Mesendoderm (in vitro differentiated cells): ENCODE results near the gene RALGPS1.
A peak's percentile ranks its signal among the peaks of the same experiment; 100 is the strongest.

Experiments
- DNase-seq: peaks from one replicate; pipeline ENCODE4 v3.0.0; 2013
- H2AK5ac ChIP-seq: 2 replicates; pipeline ENCODE4 v1.6.1; 2013; ENCODE audit warnings: low read length, inconsistent platforms
- H2BK120ac ChIP-seq: 2 replicates; pipeline ENCODE4 v1.6.1; 2013; ENCODE audit warnings: low read depth, mild to moderate bottlenecking, low read length, moderate library complexity, mixed read lengths
- H2BK15ac ChIP-seq: replicated peaks from 2 replicates; pipeline ENCODE4 v1.6.1; 2013; ENCODE audit warnings: low read depth, mild to moderate bottlenecking, moderate library complexity
- H2BK5ac ChIP-seq: 2 replicates; pipeline ENCODE4 v1.6.1; 2013; ENCODE audit warnings: low read length, inconsistent platforms
- H3K18ac ChIP-seq: 2 replicates; pipeline ENCODE4 v1.6.1; 2013; ENCODE audit warnings: mild to moderate bottlenecking, low read length, mixed read lengths
- H3K23ac ChIP-seq: one replicate; pipeline ENCODE4 v1.6.1; 2013; ENCODE audit warnings: low read length
- H3K27ac ChIP-seq: 2 replicates; pipeline ENCODE4 v1.5.1; 2013; ENCODE audit warnings: low read depth, mild to moderate bottlenecking, inconsistent platforms, low read length, moderate library complexity
- H3K27me3 ChIP-seq: 2 replicates; pipeline ENCODE4 v1.6.1; 2013; ENCODE audit warnings: low read length, control low read depth, mild to moderate bottlenecking, inconsistent platforms; ENCODE audit not compliant: insufficient read depth, poor library complexity
- H3K36me3 ChIP-seq: 2 replicates; pipeline ENCODE4 v1.6.1; 2013; ENCODE audit warnings: low read length, inconsistent platforms; ENCODE audit not compliant: control insufficient read depth, insufficient read depth
- H3K4ac ChIP-seq: one replicate; pipeline ENCODE4 v1.6.1; 2013; ENCODE audit warnings: low read depth, mild to moderate bottlenecking, low read length, moderate library complexity
- H3K4me1 ChIP-seq: 2 replicates; pipeline ENCODE4 v1.6.1; 2013; ENCODE audit warnings: low read depth, low read length, inconsistent platforms; ENCODE audit not compliant: control insufficient read depth
- H3K4me2 ChIP-seq: 2 replicates; pipeline ENCODE4 v1.6.1; 2013; ENCODE audit warnings: low read length
- H3K4me3 ChIP-seq: 2 replicates; pipeline ENCODE4 v1.5.1; 2013; ENCODE audit warnings: mild to moderate bottlenecking, low read length
- H3K56ac ChIP-seq: one replicate; pipeline ENCODE4 v1.6.1; 2013; ENCODE audit warnings: low read length
- H3K79me1 ChIP-seq: 2 replicates; pipeline ENCODE4 v1.6.1; 2013; ENCODE audit warnings: low read length, inconsistent platforms
- H3K79me2 ChIP-seq: 2 replicates; pipeline ENCODE4 v1.6.1; 2013; ENCODE audit warnings: mild to moderate bottlenecking, low read length; ENCODE audit not compliant: control insufficient read depth, insufficient read depth
- H3K9ac ChIP-seq: 2 replicates; pipeline ENCODE4 v1.6.1; 2013; ENCODE audit warnings: low read length, inconsistent platforms
- H4K5ac ChIP-seq: one replicate; pipeline ENCODE4 v1.6.1; 2013; ENCODE audit warnings: low read length
- H4K8ac ChIP-seq: one replicate; pipeline ENCODE4 v1.6.1; 2013; ENCODE audit warnings: low read depth, mild to moderate bottlenecking, control low read depth, low read length, moderate library complexity
- WGBS: extraction: QIAGEN DNeasy Blood & Tissue Kit; methylation state at CpG from one replicate; pipeline ENCODE4 v1.1.7; 2013; ENCODE audit warnings: low lambda C conversion rate, missing lambda C conversion rate; ENCODE audit not compliant: insufficient coverage; ENCODE audit errors: extremely low coverage; 5-methylcytosine and 5-hydroxymethylcytosine counted together

RALGPS1 gene

GRCh38 chr9:127076860-127077643, 162.5 kb downstream of the RALGPS1 start:
- Histone ChIP-seq H3K4ac (no peak overlapping the region), H4K5ac (no peak overlapping the region), H2BK15ac (no peak overlapping the region), H3K18ac (peak overlapping the region; percentile 12), H3K27me3 (no peaks in the 10 kb centered on the region), H3K4me3 (no peak overlapping the region), H3K79me2 (no peaks in the 10 kb centered on the region), H2BK120ac (peak overlapping the region; percentile 56), H3K9ac (no peak overlapping the region), H3K4me1 (peaks cover 11% of the 10 kb centered on the region), H3K56ac (peak overlapping the region; percentile 35), H3K36me3 (no peaks in the 10 kb centered on the region), H3K27ac (no peak overlapping the region), H2BK5ac (peak overlapping the region; percentile 41), H3K23ac (no peak overlapping the region), H3K79me1 (no peaks in the 10 kb centered on the region), H2AK5ac (peak overlapping the region; percentile 79), H4K8ac (no peak overlapping the region), H3K4me2 (no peak overlapping the region)
- peak; percentile 63 for DNase-seq
- WGBS: no CpG with 5 or more reads among the region's 5 CpGs

GRCh38 chr9:127077644-127077946, 163.0 kb downstream of the RALGPS1 start:
- DNase-seq: peak; percentile 17
- H2AK5ac ChIP-seq: no peak overlapping the region
- H4K5ac ChIP-seq: no peak overlapping the region
- H3K27ac ChIP-seq: no peak overlapping the region
- H2BK5ac ChIP-seq: no peak overlapping the region
- peak overlapping the region; percentile 25 for H3K56ac ChIP-seq
- WGBS: no CpG with 5 or more reads among the region's 2 CpGs
- H3K36me3 ChIP-seq: no peaks in the 10 kb centered on the region
- no peak overlapping the region for H3K4me3 ChIP-seq
- no peak overlapping the region for H3K23ac ChIP-seq
- peaks cover 11% of the 10 kb centered on the region for H3K4me1 ChIP-seq
- no peak overlapping the region for H2BK120ac ChIP-seq
- H2BK15ac ChIP-seq: no peak overlapping the region
- no peak overlapping the region for H4K8ac ChIP-seq
- H3K79me2 ChIP-seq: no peaks in the 10 kb centered on the region
- H3K4me2 ChIP-seq: no peak overlapping the region
- H3K27me3 ChIP-seq: no peaks in the 10 kb centered on the region
- H3K4ac ChIP-seq: no peak overlapping the region
- H3K79me1 ChIP-seq: no peaks in the 10 kb centered on the region
- H3K9ac ChIP-seq: no peak overlapping the region
- H3K18ac ChIP-seq: no peak overlapping the region

- Histone ChIP-seq H4K5ac (no peak overlapping the region), H3K4me2 (no peak overlapping the region), H3K56ac (no peak overlapping the region), H3K79me2 (no peaks in the 10 kb centered on the region), H3K9ac (no peak overlapping the region), H3K4ac (no peak overlapping the region), H3K23ac (no peak overlapping the region), H3K4me3 (no peak overlapping the region), H2BK5ac (no peak overlapping the region), H2AK5ac (no peak overlapping the region), H2BK15ac (no peak overlapping the region), H4K8ac (no peak overlapping the region), H3K18ac (no peak overlapping the region), H3K4me1 (peaks cover 11% of the 10 kb centered on the region), H3K27ac (no peak overlapping the region), H3K36me3 (no peaks in the 10 kb centered on the region), H3K79me1 (no peaks in the 10 kb centered on the region), H3K27me3 (no peaks in the 10 kb centered on the region), H2BK120ac (no peak overlapping the region)
- no CpG with 5 or more reads among the region's 6 CpGs for WGBS
- DNase-seq: no peak
Measured at GRCh38 chr9:127078336-127078735, 163.8 kb downstream of the RALGPS1 start.

GRCh38 chr9:127078988-127079387, 164.4 kb downstream of the RALGPS1 start:
- H3K36me3 ChIP-seq: no peaks in the 10 kb centered on the region
- H3K56ac ChIP-seq: no peak overlapping the region
- no peaks in the 10 kb centered on the region for H3K79me1 ChIP-seq
- H3K4ac ChIP-seq: no peak overlapping the region
- no peak overlapping the region for H2BK15ac ChIP-seq
- peaks cover 11% of the 10 kb centered on the region for H3K4me1 ChIP-seq
- H2BK120ac ChIP-seq: no peak overlapping the region
- no peaks in the 10 kb centered on the region for H3K79me2 ChIP-seq
- no CpG with 5 or more reads among the region's 1 CpG for WGBS
- H3K23ac ChIP-seq: no peak overlapping the region
- H3K4me2 ChIP-seq: no peak overlapping the region
- H2AK5ac ChIP-seq: no peak overlapping the region
- H3K27ac ChIP-seq: no peak overlapping the region
- no peaks in the 10 kb centered on the region for H3K27me3 ChIP-seq
- H4K8ac ChIP-seq: no peak overlapping the region
- H2BK5ac ChIP-seq: no peak overlapping the region
- H3K4me3 ChIP-seq: no peak overlapping the region
- H4K5ac ChIP-seq: no peak overlapping the region
- no peak for DNase-seq
- no peak overlapping the region for H3K18ac ChIP-seq
- H3K9ac ChIP-seq: no peak overlapping the region

GRCh38 chr9:127079446-127080140, 165.0 kb downstream of the RALGPS1 start:
- H3K36me3 ChIP-seq: no peaks in the 10 kb centered on the region
- H3K56ac ChIP-seq: no peak overlapping the region
- no peak overlapping the region for H2BK120ac ChIP-seq
- no peak overlapping the region for H4K8ac ChIP-seq
- no CpG with 5 or more reads among the region's 8 CpGs for WGBS
- no peaks in the 10 kb centered on the region for H3K79me1 ChIP-seq
- H3K4me2 ChIP-seq: no peak overlapping the region
- no peak overlapping the region for H3K4me3 ChIP-seq
- no peak overlapping the region for H3K9ac ChIP-seq
- H3K18ac ChIP-seq: no peak overlapping the region
- H3K79me2 ChIP-seq: no peaks in the 10 kb centered on the region
- no peak overlapping the region for H3K27ac ChIP-seq
- H3K27me3 ChIP-seq: no peaks in the 10 kb centered on the region
- no peak overlapping the region for H2BK15ac ChIP-seq
- no peak overlapping the region for H2AK5ac ChIP-seq
- H2BK5ac ChIP-seq: no peak overlapping the region
- H3K23ac ChIP-seq: no peak overlapping the region
- DNase-seq: no peak
- no peak overlapping the region for H3K4ac ChIP-seq
- H4K5ac ChIP-seq: no peak overlapping the region
- peaks cover 11% of the 10 kb centered on the region for H3K4me1 ChIP-seq
